ENCODE measurements around the gene DUOXA1.

DNA sequence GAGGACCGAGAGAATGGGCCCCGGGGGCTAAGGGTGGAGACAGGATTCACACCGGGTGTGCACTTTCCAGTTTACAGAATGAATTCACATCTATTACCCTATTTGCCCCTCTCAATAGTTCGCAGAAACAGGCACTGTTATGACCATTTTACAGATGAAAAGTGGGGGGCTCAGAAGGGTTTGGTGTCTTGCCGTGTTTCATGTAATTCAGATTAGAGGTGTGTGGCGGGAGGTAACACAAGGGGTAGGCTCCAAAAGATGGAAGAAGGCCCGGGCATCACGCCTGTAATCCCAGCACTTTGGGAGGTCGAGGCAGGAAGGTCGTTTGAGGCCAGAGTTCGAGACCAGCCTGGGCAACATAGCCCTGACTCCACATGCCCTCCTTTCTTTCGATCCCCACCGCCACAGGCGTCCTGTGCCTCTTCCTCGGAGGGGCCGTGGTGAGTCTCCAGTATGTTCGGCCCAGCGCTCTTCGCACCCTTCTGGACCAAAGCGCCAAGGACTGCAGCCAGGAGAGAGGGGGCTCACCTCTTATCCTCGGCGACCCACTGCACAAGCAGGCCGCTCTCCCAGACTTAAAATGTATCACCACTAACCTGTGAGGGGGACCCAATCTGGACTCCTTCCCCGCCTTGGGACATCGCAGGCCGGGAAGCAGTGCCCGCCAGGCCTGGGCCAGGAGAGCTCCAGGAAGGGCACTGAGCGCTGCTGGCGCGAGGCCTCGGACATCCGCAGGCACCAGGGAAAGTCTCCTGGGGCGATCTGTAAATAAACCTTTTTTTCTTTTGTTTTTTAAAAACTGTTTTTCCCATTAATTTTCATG lies 12.2 kb downstream of the DUOXA1 start:
- TF ChIP-seq CTCF (IDR thresholded peaks at IDR 0.05; ENCODE audit: borderline replicate concordance, extremely low read depth, low read length, poor library complexity, severe bottlenecking) (no peak), EZH2 (IDR thresholded peaks at IDR 0.05; ENCODE audit: borderline replicate concordance, low read depth, low read length, severe bottlenecking) (no peak)

Data from DND-41 (cell line).